NCI-H82 treated with DMSO at 0.1 percent for 48 hours (cell line): ENCODE measurements around the gene VASN.
"Not testable (repeated sequence)": the region's sequence is repeated elsewhere in the genome, so short reads cannot be mapped to it uniquely, and the experiment has no call there.

Experiments
- DNase-seq: peaks from one replicate; lab custom pipeline; 2025; ENCODE audit not compliant: unreplicated experiment; lab: John Stamatoyannopoulos, UW

The VASN gene

DNA sequence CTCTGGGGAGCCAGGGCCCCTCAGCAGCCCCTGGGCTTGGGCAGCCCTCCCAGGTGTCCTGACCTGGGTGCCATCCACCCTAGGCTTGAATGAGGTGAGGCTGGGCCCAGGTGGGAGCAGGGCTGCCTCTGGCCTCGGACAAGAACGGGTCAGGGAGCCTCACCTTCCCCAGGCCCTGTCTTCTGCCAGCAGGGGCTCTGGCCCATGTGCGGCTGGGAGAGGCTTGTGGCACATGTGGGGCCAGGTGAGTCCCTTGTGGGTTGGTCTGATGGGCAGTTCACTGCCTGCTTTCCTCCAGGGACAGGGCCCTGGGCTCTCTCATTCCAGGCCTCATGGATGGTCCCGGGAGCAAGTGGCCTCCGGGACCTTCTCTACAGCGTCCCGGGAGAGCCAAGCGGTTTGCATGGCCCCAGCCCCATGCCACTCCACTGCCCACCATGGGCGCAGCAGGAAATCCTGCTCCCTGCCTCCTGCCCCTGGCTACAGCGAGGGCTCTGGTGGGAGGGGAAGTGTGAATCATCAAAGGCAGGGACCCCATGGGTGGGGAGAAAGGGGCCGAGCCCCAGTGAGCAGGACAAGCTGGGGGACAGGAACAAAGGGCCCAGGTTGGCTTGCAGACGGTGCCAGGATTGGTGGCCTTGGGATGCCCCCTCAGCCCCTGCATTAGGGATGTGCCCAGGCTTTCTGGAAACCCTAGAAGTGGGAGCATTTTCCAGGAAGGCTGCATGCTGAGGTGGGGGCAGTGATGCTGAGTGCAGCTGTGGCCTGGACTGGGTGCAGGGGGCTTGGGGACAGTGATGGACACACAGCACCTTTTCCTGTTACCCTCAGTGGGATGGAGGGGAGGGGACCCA lies 12.2 kb downstream of the VASN start:
- DNase-seq = no peak

- no peak for DNase-seq
These were observed 12.9 kb downstream of the VASN start for GRCh38 chr16:4384509-4384942.

GRCh38 chr16:4385066-4385788 lies 13.6 kb downstream of the VASN start:
- DNase-seq = no peak

DNA sequence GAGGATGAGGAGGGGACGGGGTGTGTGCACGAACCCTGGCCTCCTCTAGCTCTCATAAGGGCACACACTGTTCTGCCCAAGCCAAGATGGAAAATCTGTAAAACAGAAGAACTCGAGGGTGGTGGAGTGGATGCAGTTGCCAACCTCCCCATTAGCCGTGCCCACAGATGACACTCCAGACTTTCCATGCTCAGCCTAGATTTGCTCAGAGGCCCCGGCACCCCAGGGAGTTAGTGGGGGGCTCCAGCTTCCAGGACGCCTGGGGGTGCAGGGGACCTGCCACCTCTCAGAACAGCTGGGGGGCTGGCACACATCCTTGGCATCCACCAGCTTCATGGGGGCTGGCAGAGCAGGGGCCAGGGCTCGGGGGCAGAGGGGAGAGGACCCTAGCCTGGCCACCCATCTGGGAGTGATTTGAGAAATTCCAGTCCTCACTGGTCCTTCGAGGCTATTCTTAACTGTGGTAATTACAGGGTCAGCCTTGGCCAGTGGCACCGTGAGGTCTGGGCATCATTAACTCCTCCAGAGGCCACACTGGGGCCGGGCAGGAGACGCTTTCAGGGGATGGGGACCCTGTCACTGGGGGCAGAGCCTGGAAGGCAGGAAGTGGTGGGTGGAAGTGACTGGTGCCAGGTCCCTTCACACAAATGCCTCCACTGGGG lies 14.3 kb downstream of the VASN start:
- DNase-seq = no peak

DNA sequence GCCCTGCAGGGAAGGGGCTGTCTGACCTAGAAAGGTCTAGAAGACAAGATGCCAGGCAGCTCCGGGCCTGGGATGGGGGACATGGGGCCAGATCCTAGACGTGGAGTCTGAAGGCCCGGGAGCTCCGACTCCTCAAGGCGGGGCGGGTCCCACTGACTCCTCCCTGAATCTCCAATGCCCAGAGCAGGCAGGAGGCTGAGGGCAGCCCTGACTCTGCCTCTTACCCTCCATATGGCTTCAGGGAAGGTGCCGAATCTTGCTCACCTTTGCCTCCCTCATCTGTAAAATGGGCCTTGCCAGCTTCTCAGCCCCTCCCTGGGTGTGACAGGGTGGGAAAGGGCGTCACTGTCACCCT lies 14.8 kb downstream of the VASN start:
- DNase-seq = no peak

GRCh38 chr16:4386951-4387565 lies 15.4 kb downstream of the VASN start:
- no peak for DNase-seq

DNA sequence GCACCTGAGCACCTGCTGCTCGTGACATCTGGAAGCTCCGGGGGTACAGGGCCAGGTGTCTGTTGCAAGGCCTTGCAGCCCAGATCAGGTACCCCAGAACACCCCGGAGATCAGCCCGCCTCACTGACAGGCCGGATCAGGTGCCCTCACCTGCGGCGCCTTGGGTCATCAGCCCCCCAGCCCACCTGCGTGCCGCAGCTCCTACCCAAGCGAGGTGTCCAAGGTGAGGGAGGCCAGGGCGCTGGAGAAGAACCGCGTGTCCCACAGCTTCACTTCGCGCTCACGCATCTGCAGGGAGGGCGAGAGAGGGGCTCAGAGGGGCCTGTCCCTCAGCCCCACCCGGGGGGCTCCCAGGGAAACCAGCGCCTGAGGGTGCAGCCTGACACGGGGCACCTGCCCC lies 16.1 kb downstream of the VASN start:
- DNase-seq = no peak

DNA sequence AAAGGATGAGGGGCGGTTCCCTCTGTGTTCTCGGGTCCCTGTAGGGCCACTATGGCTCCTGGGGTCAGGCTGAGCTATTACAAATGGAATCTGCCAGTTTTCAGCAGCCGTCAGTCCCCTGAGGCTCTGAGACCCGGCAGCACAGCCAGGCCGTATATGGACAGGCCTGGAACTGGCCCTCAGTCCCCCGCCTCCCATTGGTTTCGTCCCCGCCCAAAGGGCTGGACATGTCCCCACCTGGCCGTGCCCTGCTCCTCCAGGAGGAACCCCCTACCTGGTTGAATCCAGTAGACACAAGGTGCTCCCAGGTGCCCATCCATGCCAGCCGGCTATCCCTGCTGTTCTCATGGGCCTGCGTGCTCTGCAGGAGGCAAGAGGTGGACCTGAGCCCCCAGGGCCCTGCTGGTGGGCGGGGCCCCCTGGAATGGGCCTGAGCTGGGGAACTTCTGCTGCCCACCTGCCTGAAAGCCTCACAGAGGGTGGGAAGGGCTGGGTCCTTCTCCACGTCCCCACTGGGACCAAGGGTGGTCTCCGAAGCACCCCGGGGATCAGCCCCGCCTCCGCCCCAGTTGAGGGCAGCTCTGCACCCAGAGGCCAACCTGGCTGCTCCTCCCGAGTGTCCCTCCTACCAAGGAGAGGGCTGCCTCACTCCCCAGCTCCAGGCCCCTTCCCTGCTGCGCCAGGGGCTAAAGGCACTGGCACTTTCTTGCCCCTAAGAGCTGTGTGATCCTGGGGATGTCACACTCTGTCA lies 16.8 kb downstream of the VASN start:
- no peak for DNase-seq

- DNase-seq = no peak
These were observed 17.7 kb downstream of the VASN start for GRCh38 chr16:4389051-4389955.

GRCh38 chr16:4390266-4391260 lies 18.9 kb downstream of the VASN start:
- DNase-seq = no peak

DNA sequence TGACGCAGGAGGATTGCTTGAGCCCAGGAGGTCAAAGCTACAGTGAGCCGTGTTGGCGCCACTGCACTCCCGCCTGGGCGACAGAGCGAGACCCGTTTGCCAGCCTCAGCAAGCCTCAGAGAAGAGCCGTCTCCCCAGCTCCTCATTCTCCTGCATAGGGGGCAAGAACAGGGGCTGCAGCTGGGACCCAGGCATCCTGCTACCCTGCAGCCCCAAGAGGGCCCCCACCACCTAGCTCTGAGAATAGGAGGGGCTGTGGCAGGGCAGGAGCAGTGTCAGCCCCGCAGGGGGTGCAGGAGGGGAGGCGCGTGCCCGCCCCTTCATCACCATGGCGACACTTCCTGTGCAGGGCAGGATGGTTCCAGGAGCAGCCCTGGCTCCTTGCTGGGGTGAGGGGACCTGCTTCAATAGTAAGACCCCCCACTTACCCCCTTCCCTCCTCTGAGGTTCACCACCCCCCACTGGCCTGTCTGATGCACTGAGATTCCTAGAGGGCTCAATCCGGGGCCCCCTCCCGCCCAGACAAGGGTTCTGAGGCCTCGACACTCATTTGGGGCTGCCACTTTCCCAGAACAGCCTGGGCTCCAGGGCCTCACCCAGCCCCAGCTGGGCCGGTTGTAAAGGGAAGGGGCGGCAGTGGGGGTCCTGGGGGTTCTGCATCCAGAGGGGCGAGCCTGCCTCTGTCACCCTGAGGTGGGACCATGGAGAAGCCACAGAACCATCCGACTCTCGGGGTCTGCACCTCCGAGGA lies 20.2 kb downstream of the VASN start:
- no peak for DNase-seq

DNA sequence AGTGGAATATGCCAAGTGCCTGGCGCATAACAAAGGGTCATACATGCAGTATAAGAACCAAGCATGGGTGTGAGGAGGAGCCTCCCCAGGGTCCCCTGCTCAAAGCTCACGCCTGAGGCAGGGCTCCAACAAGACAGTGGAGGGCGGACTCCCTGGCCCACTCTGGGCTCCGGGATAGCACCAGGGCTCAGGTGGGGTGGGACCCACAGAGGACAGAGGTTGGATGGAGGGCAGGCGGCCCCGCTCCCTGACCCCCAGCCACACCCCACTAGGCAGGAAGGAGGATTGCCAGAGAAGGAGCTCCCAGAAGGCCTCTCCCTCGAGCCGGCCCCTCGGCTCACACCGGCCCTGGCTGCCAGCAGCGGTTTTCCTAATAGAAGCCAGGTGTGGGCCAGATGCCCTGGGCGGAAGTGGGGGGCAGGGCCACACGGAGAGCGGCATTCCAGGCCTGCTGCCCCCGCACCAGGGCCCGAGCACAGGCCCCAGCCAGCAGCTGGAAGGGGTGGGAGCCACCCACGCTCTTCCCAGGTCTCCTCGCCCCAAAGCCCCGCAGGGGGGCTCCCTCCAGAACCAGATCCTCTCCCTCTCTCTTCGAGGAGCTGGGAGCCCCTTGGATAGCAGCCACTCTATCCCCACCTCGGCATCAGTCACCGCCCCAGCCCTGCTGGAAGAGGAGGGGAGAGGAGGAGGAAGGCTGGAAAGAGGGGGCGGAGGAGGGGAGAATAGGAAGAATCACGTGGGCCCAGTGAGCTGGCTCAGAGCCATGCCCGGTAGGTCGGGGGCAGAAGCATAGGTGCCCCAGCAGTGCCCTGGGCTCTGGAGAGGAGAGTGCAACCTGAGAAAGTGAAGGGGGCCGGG lies 21.0 kb downstream of the VASN start:
- DNase-seq = no peak

- DNase-seq = no peak
These were observed 21.6 kb downstream of the VASN start for GRCh38 chr16:4393240-4393600.

DNA sequence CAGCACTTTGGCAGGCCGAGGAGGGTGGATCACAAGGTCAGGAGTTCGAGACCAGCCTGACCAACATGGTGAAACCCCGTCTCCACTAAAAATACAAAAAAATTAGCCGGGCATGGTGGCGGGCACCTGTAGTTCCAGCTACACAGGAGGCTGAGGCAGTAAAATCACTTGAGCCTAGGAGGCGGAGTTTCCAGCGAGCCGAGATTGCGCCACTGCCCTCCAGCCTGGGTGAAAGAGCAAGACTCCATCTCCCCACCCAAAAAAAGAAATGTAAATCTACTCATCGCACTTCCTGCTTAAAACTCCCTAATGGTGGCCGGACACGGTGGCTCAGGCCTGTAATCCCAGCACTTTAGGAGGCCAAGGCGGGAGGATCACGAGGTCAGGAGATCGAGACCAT lies 22.2 kb downstream of the VASN start:
- DNase-seq = not testable (repeated sequence)

- no peak for DNase-seq
These were observed 23.5 kb downstream of the VASN start for GRCh38 chr16:4395055-4395726.

- DNase-seq = no peak
These were observed 27.5 kb downstream of the VASN start for GRCh38 chr16:4399001-4399730.
